Loucy (cell line): ENCODE results near the gene MICAL2.

Experiments
- H2AFZ ChIP-seq: fragments of 200-600 bp; sonication (generic); 2 replicates; pipeline ENCODE4 v1.6.0; 2016; ENCODE audit warnings: antibody characterized with exemption, mild to moderate bottlenecking, low read length, moderate library complexity
- H3F3A ChIP-seq: fragments of 200-600 bp; 2 replicates; pipeline ENCODE4 v1.6.0; 2016; ENCODE audit warnings: antibody characterized with exemption, low read depth, mild to moderate bottlenecking
- H3K27me3 ChIP-seq: fragments of 200-600 bp; sonication (generic); 2 replicates; pipeline ENCODE4 v1.6.1; 2014; ENCODE audit warnings: low read length, mild to moderate bottlenecking; ENCODE audit not compliant: insufficient read depth, poor library complexity, severe bottlenecking
- H3K36me3 ChIP-seq: fragments of 200-600 bp; sonication (generic); 2 replicates; pipeline ENCODE4 v1.6.1; 2016; ENCODE audit warnings: low read length; ENCODE audit not compliant: insufficient read depth
- H3K4me1 ChIP-seq: fragments of 200-600 bp; sonication (generic); 2 replicates; pipeline ENCODE4 v1.5.1; 2014; ENCODE audit warnings: low read length, mild to moderate bottlenecking; ENCODE audit not compliant: insufficient read depth, poor library complexity, severe bottlenecking
- H3K4me2 ChIP-seq: fragments of 200-600 bp; sonication (generic); 2 replicates; pipeline ENCODE4 v1.6.0; 2014; ENCODE audit warnings: antibody characterized with exemption, low read length, low read depth, mild to moderate bottlenecking; ENCODE audit not compliant: poor library complexity, severe bottlenecking
- H3K4me3 ChIP-seq: fragments of 200-600 bp; sonication (generic); 2 replicates; pipeline ENCODE4 v1.5.1; 2014; ENCODE audit warnings: low read length, mild to moderate bottlenecking, mixed read lengths; ENCODE audit not compliant: poor library complexity, severe bottlenecking
- H3K79me2 ChIP-seq: fragments of 200-600 bp; sonication (generic); 2 replicates; pipeline ENCODE4 v1.6.1; 2014; ENCODE audit warnings: low read length; ENCODE audit not compliant: insufficient read depth
- H3K9ac ChIP-seq: fragments of 200-600 bp; sonication (generic); 2 replicates; pipeline ENCODE4 v1.6.0; 2014; ENCODE audit warnings: mild to moderate bottlenecking, low read depth, low read length, moderate library complexity; ENCODE audit not compliant: poor library complexity, severe bottlenecking
- H3K9me2 ChIP-seq: fragments of 200-600 bp; sonication (generic); replicated peaks from 2 replicates; pipeline ENCODE4 v1.6.1; 2016; ENCODE audit warnings: low read depth, low read length, mixed read lengths
- H3K9me3 ChIP-seq: fragments of 200-600 bp; sonication (generic); 2 replicates; pipeline ENCODE4 v1.6.1; 2014; ENCODE audit warnings: mild to moderate bottlenecking, antibody characterized with exemption, low read length, low read depth; ENCODE audit not compliant: insufficient read depth
- H4K20me1 ChIP-seq: fragments of 200-600 bp; sonication (generic); 2 replicates; pipeline ENCODE4 v1.6.0; 2014; ENCODE audit warnings: antibody characterized with exemption, low read length, mild to moderate bottlenecking; ENCODE audit not compliant: insufficient read depth, poor library complexity, severe bottlenecking
- CTCF ChIP-seq: fragments of 200-600 bp; sonication (generic); conservative IDR thresholded peaks from 2 replicates; pipeline ENCODE4 v1.5.1; 2014; ENCODE audit warnings: mild to moderate bottlenecking, antibody characterized with exemption, low read length
- EZH2phosphoT487 ChIP-seq: fragments of 200-600 bp; IDR thresholded peaks from 2 replicates; pipeline ENCODE4 v1.6.1; 2018; ENCODE audit warnings: antibody characterized with exemption, mild to moderate bottlenecking, moderate library complexity, borderline replicate concordance

MICAL2 gene

GRCh38 chr11:12232817-12233601 lies 122.6 kb downstream of the MICAL2 start:
- no peak overlapping the region for H3K4me2 ChIP-seq
- no peaks in the 10 kb centered on the region for H4K20me1 ChIP-seq
- peaks cover 10% of the 10 kb centered on the region for H3K4me1 ChIP-seq
- TF ChIP-seq EZH2phosphoT487 (no peak), CTCF (no peak)
- no peak overlapping the region for H2AFZ ChIP-seq
- no peaks in the 10 kb centered on the region for H3K79me2 ChIP-seq
- H3K36me3 ChIP-seq: no peaks in the 10 kb centered on the region
- H3K9me2 ChIP-seq: no peaks in the 10 kb centered on the region
- no peaks in the 10 kb centered on the region for H3K27me3 ChIP-seq
- H3K9ac ChIP-seq: no peak overlapping the region
- H3F3A ChIP-seq: no peaks in the 10 kb centered on the region
- no peaks in the 10 kb centered on the region for H3K9me3 ChIP-seq
- H3K4me3 ChIP-seq: no peak overlapping the region

GRCh38 chr11:12233602-12233925 lies 123.2 kb downstream of the MICAL2 start:
- H3K9me2 ChIP-seq: no peaks in the 10 kb centered on the region
- H3K79me2 ChIP-seq: no peaks in the 10 kb centered on the region
- H3K9ac ChIP-seq: no peak overlapping the region
- no peak overlapping the region for H3K4me2 ChIP-seq
- no peaks in the 10 kb centered on the region for H3K9me3 ChIP-seq
- no peaks in the 10 kb centered on the region for H3F3A ChIP-seq
- TF ChIP-seq CTCF (no peak), EZH2phosphoT487 (no peak)
- H2AFZ ChIP-seq: no peak overlapping the region
- H3K27me3 ChIP-seq: no peaks in the 10 kb centered on the region
- no peak overlapping the region for H3K4me3 ChIP-seq
- H3K36me3 ChIP-seq: no peaks in the 10 kb centered on the region
- H3K4me1 ChIP-seq: peaks cover 10% of the 10 kb centered on the region
- H4K20me1 ChIP-seq: no peaks in the 10 kb centered on the region

GRCh38 chr11:12234221-12234620 lies 123.8 kb downstream of the MICAL2 start:
- no peaks in the 10 kb centered on the region for H3K9me2 ChIP-seq
- TF ChIP-seq CTCF (no peak), EZH2phosphoT487 (no peak)
- peaks cover 10% of the 10 kb centered on the region for H3K4me1 ChIP-seq
- no peak overlapping the region for H3K4me2 ChIP-seq
- H3K4me3 ChIP-seq: no peak overlapping the region
- H3K9ac ChIP-seq: no peak overlapping the region
- no peaks in the 10 kb centered on the region for H3F3A ChIP-seq
- H3K27me3 ChIP-seq: no peaks in the 10 kb centered on the region
- no peaks in the 10 kb centered on the region for H3K36me3 ChIP-seq
- H4K20me1 ChIP-seq: no peaks in the 10 kb centered on the region
- H3K9me3 ChIP-seq: no peaks in the 10 kb centered on the region
- H2AFZ ChIP-seq: no peak overlapping the region
- H3K79me2 ChIP-seq: no peaks in the 10 kb centered on the region
